WERI-Rb-1 (cell line): Measurements from ENCODE around the gene RNASEH2A.
"Not testable (repeated sequence)": the region's sequence is repeated elsewhere in the genome, so short reads cannot be mapped to it uniquely, and the experiment has no call there.

ENCODE experiments used
- DNase-seq: peaks from one replicate; pipeline ENCODE4 v3.0.0-alpha.2; 2020
- H3K27ac ChIP-seq: fragments of 250-450 bp; sonication (Bioruptor Pico); 2 replicates; pipeline ENCODE4 v1.5.1; 2020; ENCODE audit warnings: mild to moderate bottlenecking, moderate library complexity
- H3K27me3 ChIP-seq: fragments of 250-450 bp; sonication (Bioruptor Pico); 2 replicates; pipeline ENCODE4 v1.5.1; 2021; ENCODE audit warnings: mild to moderate bottlenecking, low read depth, moderate library complexity; ENCODE audit not compliant: insufficient read depth, severe bottlenecking
- H3K36me3 ChIP-seq: fragments of 250-450 bp; sonication (Bioruptor Pico); 2 replicates; pipeline ENCODE4 v1.5.1; 2020; ENCODE audit warnings: mild to moderate bottlenecking, moderate library complexity
- H3K4me3 ChIP-seq: 2 replicates; pipeline ENCODE4 v1.5.1; 2011; ENCODE audit warnings: low read depth, mild to moderate bottlenecking, control low read depth, low read length
- H3K9me3 ChIP-seq: fragments of 250-450 bp; sonication (Bioruptor Pico); 2 replicates; pipeline ENCODE4 v1.5.1; 2021; ENCODE audit warnings: mild to moderate bottlenecking, moderate library complexity; ENCODE audit not compliant: severe bottlenecking
- CTCF ChIP-seq: IDR thresholded peaks from 2 replicates; pipeline ENCODE4 v1.5.1; 2011; ENCODE audit warnings: low read depth, mild to moderate bottlenecking, control low read depth, inconsistent platforms, low read length

RNASEH2A gene

GRCh38 chr19:12804051-12804450, 2.3 kb upstream of the RNASEH2A start:
- DNase-seq = no peak
- Histone ChIP-seq H3K27me3 (no peaks in the 10 kb centered on the region), H3K9me3 (no peaks in the 10 kb centered on the region), H3K4me3 (no peak overlapping the region), H3K27ac (no peak overlapping the region), H3K36me3 (peaks cover 45% of the 10 kb centered on the region)
- no peak for TF ChIP-seq CTCF

- no peak for DNase-seq
- TF ChIP-seq CTCF = no peak
- Histone ChIP-seq H3K36me3 (peaks cover 66% of the 10 kb centered on the region), H3K4me3 (no peak overlapping the region), H3K27me3 (no peaks in the 10 kb centered on the region), H3K27ac (no peak overlapping the region), H3K9me3 (no peaks in the 10 kb centered on the region)
Measured at GRCh38 chr19:12815088-12815487, 8.7 kb downstream of the RNASEH2A start.

- H3K27ac ChIP-seq, H3K27me3 ChIP-seq, DNase-seq, H3K4me3 ChIP-seq, H3K9me3 ChIP-seq: not testable (repeated sequence)
- peaks cover 55% of the 10 kb centered on the region for H3K36me3 ChIP-seq
Measured at GRCh38 chr19:12817188-12817587, 10.8 kb downstream of the RNASEH2A start.

- not testable (repeated sequence) for DNase-seq, H3K4me3 ChIP-seq, H3K27me3 ChIP-seq, H3K9me3 ChIP-seq, H3K27ac ChIP-seq
- H3K36me3 ChIP-seq = peaks cover 49% of the 10 kb centered on the region
Measured at GRCh38 chr19:12817810-12818209, 11.4 kb downstream of the RNASEH2A start.

- Histone ChIP-seq H3K9me3 (no peaks in the 10 kb centered on the region), H3K27me3 (no peaks in the 10 kb centered on the region), H3K4me3 (no peak overlapping the region), H3K36me3 (peaks cover 18% of the 10 kb centered on the region), H3K27ac (no peak overlapping the region)
- TF ChIP-seq CTCF = no peak
- no peak for DNase-seq
Measured at GRCh38 chr19:12821761-12822160, 15.4 kb downstream of the RNASEH2A start.

GRCh38 chr19:12825254-12826131, 19.1 kb downstream of the RNASEH2A start:
- no peak for TF ChIP-seq CTCF
- Histone ChIP-seq H3K27ac (no peak overlapping the region), H3K9me3 (no peaks in the 10 kb centered on the region), H3K4me3 (no peak overlapping the region), H3K27me3 (no peaks in the 10 kb centered on the region), H3K36me3 (peaks cover 10% of the 10 kb centered on the region)
- no peak for DNase-seq

GRCh38 chr19:12828494-12828893, 22.1 kb downstream of the RNASEH2A start:
- H3K27ac ChIP-seq = 0 out of 2 replicates have a peak overlapping the region, but pooled peaks have one; percentile 5

More at GRCh38 chr19:12828494-12828893, 22.1 kb downstream of the RNASEH2A start:
- Histone ChIP-seq H3K9me3 (no peaks in the 10 kb centered on the region), H3K27me3 (no peaks in the 10 kb centered on the region), H3K36me3 (no peaks in the 10 kb centered on the region; the same call in 1 of the 2 replicates), H3K4me3 (no peak overlapping the region)
- TF ChIP-seq CTCF = no peak
- DNase-seq = peak; percentile 35
